ENCODE results near the gene MGAT5.

DNA sequence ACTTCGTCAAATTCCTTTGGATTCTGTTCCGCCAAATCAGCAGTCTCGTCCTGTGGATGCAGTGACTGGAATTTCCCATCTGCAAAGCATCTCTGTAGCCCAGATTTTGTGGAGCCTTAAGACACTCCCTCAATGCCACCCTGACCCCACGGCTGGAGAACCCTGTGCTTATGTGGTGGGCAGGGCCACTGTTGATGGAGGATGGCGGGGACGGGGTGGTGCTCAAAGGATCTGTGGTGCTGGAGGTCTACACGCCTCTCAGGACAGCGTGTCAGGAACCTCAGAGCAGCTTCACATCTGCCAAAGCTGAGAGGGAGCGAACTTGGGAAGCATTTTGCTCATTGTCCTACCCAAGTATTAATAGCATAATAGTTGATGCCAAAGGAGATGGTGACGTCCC is 200.1 kb downstream of the MGAT5 start:
- TF ChIP-seq POLR2A (IDR thresholded peaks at IDR 0.05; ENCODE audit: borderline replicate concordance, extremely low read depth, insufficient read depth, insufficient read length) (no peak), POLR2AphosphoS5 (IDR thresholded peaks at IDR 0.05; ENCODE audit: low read depth, low read length) (no peak), EZH2phosphoT487 (IDR thresholded peaks at IDR 0.05; ENCODE audit: borderline replicate concordance) (no peak), YY1 (IDR thresholded peaks at IDR 0.05; ENCODE audit: extremely low read depth, insufficient replicate concordance, low read depth, low read length) (no peak)
- TF ChIP-seq, protein P1, sequence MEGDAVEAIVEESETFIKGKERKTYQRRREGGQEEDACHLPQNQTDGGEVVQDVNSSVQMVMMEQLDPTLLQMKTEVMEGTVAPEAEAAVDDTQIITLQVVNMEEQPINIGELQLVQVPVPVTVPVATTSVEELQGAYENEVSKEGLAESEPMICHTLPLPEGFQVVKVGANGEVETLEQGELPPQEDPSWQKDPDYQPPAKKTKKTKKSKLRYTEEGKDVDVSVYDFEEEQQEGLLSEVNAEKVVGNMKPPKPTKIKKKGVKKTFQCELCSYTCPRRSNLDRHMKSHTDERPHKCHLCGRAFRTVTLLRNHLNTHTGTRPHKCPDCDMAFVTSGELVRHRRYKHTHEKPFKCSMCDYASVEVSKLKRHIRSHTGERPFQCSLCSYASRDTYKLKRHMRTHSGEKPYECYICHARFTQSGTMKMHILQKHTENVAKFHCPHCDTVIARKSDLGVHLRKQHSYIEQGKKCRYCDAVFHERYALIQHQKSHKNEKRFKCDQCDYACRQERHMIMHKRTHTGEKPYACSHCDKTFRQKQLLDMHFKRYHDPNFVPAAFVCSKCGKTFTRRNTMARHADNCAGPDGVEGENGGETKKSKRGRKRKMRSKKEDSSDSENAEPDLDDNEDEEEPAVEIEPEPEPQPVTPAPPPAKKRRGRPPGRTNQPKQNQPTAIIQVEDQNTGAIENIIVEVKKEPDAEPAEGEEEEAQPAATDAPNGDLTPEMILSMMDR (IDR thresholded peaks at IDR 0.05 in 2 of 3, conservative IDR thresholded peaks at IDR 0.05 in 1 of 3; ENCODE audit: borderline replicate concordance in 1 of 3, insufficient read depth in 1 of 3, low read depth in 2 of 3, low read length in 2 of 3): no peak
- TF ChIP-seq, protein P2, sequence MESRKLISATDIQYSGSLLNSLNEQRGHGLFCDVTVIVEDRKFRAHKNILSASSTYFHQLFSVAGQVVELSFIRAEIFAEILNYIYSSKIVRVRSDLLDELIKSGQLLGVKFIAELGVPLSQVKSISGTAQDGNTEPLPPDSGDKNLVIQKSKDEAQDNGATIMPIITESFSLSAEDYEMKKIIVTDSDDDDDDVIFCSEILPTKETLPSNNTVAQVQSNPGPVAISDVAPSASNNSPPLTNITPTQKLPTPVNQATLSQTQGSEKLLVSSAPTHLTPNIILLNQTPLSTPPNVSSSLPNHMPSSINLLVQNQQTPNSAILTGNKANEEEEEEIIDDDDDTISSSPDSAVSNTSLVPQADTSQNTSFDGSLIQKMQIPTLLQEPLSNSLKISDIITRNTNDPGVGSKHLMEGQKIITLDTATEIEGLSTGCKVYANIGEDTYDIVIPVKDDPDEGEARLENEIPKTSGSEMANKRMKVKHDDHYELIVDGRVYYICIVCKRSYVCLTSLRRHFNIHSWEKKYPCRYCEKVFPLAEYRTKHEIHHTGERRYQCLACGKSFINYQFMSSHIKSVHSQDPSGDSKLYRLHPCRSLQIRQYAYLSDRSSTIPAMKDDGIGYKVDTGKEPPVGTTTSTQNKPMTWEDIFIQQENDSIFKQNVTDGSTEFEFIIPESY (IDR thresholded peaks at IDR 0.05; ENCODE audit: extremely low read depth, insufficient replicate concordance, low read length): no peak

Measured in HCT116 (cell line).